WI38 (cell line): ENCODE measurements around the gene FAM204A.

ENCODE experiments used
- H3K4me3 ChIP-seq: 2 replicates; pipeline ENCODE4 v1.5.1; 2011; ENCODE audit warnings: low read depth, mild to moderate bottlenecking, control low read depth, low read length
- CTCF ChIP-seq: IDR thresholded peaks from 2 replicates; pipeline ENCODE4 v1.5.1; 2012; ENCODE audit warnings: low read depth, mild to moderate bottlenecking, control low read depth, low read length

Gene FAM204A

DNA sequence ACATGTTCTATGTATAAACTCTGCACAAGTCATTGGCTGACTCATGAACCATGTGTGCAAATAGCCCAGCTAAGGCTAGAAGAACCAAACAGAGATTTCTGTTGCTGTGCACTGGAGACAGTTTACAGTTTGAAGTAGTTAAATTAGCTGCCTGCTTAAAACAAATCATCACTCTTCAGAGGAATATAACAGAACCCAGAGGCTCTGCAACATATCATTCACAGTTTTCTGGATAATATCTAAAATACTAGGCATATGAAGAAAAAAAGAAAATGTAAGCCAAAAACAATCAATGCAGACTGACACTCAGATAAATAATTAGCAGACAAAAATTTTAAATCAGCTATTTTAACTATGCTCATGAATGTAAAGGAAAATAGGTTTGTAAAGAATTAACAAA lies 23.6 kb upstream of the FAM204A start:
- TF ChIP-seq CTCF = no peak

DNA sequence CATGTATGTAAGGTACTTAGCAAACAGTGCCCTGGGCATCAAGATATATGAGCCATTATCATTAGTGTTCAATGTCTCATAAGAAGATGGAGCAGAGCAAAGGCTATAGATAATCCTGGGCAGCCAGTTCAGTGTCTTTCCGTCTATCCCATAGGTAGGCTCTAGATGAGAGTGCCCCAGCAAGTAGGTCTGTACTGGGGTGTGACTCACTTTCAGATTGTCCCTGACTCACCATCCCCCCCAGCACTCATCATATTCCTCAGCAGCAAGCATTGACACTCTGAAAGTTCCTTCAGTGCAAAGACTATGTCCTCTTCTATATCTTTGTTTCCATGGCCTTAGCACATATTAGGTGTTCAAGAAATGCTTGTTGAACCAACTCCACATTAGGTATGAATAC lies 20.0 kb upstream of the FAM204A start:
- H3K4me3 ChIP-seq = no peak overlapping the region
- TF ChIP-seq CTCF = no peak

More for the DNA sequence above, 23.6 kb upstream of the FAM204A start:
- H3K4me3 ChIP-seq = no peak overlapping the region

- no peak for TF ChIP-seq CTCF
- H3K4me3 ChIP-seq = no peak overlapping the region
Observed at GRCh38 chr10:118358327-118358726, 16.2 kb upstream of the FAM204A start.

DNA sequence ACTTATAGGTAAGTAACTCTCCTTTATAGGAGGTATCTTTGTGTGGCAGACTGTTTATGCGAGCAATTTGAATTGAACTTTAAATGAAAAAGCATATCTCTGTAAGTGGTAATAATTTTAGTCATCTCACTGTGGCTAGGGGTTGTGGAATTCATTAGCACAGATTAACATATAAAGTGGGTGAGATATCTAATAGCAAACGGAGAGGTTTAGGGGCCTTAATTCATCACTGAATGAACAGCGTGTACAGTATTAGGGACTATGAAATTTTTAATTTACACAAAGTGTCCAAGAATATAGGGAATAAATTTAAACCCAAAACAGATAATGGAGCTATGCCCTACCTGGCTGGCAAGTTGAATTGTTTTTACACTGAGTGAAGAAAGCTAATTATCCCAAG lies 15.7 kb upstream of the FAM204A start:
- H3K4me3 ChIP-seq = no peak overlapping the region
- no peak for TF ChIP-seq CTCF

- no peak overlapping the region for H3K4me3 ChIP-seq
- no peak for TF ChIP-seq CTCF
Observed at GRCh38 chr10:118356628-118357027, 14.5 kb upstream of the FAM204A start.

DNA sequence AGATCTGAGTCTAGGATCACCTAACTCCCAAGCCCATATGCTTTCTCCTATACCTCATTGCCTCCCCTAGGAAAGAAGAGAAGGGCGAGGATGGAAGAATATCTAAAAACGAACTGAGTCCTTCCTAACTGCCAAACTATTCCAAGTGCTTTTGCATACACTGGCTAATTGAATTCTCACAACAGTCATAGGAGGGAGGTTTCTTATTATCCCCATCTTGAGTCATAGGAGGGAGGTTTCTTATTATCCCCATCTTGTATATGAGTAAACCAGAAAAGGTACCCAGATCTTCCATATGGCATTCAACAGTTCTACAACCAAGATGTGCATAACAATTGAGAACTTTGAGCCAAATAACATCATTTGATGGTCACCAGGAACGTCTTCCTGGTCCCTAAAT lies 13.1 kb upstream of the FAM204A start:
- TF ChIP-seq CTCF = no peak
- no peak overlapping the region for H3K4me3 ChIP-seq

DNA sequence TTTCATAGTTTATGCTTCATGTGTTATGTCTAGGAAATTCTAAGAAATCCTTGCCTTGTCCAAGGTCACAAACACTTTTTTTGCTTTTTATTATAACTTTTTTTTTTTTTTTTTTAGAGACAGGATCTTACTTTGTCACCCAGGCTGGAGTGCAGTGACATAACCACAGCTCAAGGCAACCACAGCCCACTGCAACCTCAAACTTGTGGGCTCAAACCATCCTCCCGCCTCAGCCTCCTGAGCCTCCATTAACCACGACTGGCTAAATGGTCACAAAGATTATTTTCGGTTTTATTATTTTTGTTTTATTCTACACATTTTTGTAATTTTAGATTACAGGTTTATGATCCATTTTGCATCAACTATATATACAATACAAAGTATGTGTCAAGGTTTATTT lies 7.1 kb upstream of the FAM204A start:
- TF ChIP-seq CTCF = no peak
- H3K4me3 ChIP-seq = no peak overlapping the region
